NCI-H1092 (cell line): Measurements from ENCODE around the gene ANGPT4.
"Not testable (repeated sequence)": the region's sequence is repeated elsewhere in the genome, so short reads cannot be mapped to it uniquely, and the experiment has no call there.

Source experiments
- DNase-seq: peaks from one replicate; lab custom pipeline; 2025; lab: John Stamatoyannopoulos, UW

Gene ANGPT4

GRCh38 chr20:873875-874607 lies 42.1 kb downstream of the ANGPT4 start:
- DNase-seq, result no peak

- DNase-seq, result no peak
Observed at GRCh38 chr20:872855-873520, 43.1 kb downstream of the ANGPT4 start.

GRCh38 chr20:871948-872347 lies 44.2 kb downstream of the ANGPT4 start:
- DNase-seq, result no peak

GRCh38 chr20:871436-871835 lies 44.7 kb downstream of the ANGPT4 start:
- no peak for DNase-seq

GRCh38 chr20:870758-871157 lies 45.4 kb downstream of the ANGPT4 start:
- no peak for DNase-seq

- no peak for DNase-seq
Observed at GRCh38 chr20:869606-870005, 46.5 kb downstream of the ANGPT4 start.

- no peak for DNase-seq
Observed at GRCh38 chr20:868279-868678, 47.9 kb downstream of the ANGPT4 start.

- no peak for DNase-seq
Observed at GRCh38 chr20:865440-865839, 50.7 kb downstream of the ANGPT4 start.

- no peak for DNase-seq
Observed at GRCh38 chr20:860891-861290, 55.2 kb downstream of the ANGPT4 start.

GRCh38 chr20:859751-860231 lies 56.3 kb downstream of the ANGPT4 start:
- DNase-seq, result no peak

GRCh38 chr20:858011-858410 lies 58.1 kb downstream of the ANGPT4 start:
- DNase-seq, result no peak

- no peak for DNase-seq
Observed at GRCh38 chr20:856361-856775, 59.8 kb downstream of the ANGPT4 start.

GRCh38 chr20:855466-856360 lies 60.4 kb downstream of the ANGPT4 start:
- DNase-seq, result no peak

GRCh38 chr20:854601-855000 lies 61.5 kb downstream of the ANGPT4 start:
- no peak for DNase-seq

GRCh38 chr20:853406-853996 lies 62.6 kb downstream of the ANGPT4 start:
- DNase-seq, result no peak

GRCh38 chr20:848731-849130 lies 67.4 kb downstream of the ANGPT4 start:
- not testable (repeated sequence) for DNase-seq

- DNase-seq, result no peak
Observed at GRCh38 chr20:848193-848592, 67.9 kb downstream of the ANGPT4 start.

- DNase-seq, result no peak
Observed at GRCh38 chr20:846894-847278, 69.2 kb downstream of the ANGPT4 start.

- DNase-seq, result no peak
Observed at GRCh38 chr20:845941-846893, 69.9 kb downstream of the ANGPT4 start.

GRCh38 chr20:845226-845868 lies 70.8 kb downstream of the ANGPT4 start:
- DNase-seq, result no peak
